GM23248 (cell line): ENCODE measurements around the gene DYNC2LI1.

ENCODE experiments used
- EZH2 ChIP-seq: fragments of 200-600 bp; sonication (generic); IDR thresholded peaks from 2 replicates; pipeline ENCODE4 v1.6.1; 2018; ENCODE audit warnings: antibody characterized with exemption, mild to moderate bottlenecking; ENCODE audit not compliant: insufficient read depth, poor library complexity, severe bottlenecking
- EZH2phosphoT487 ChIP-seq: fragments of 200-600 bp; sonication (generic); IDR thresholded peaks from 2 replicates; pipeline ENCODE4 v1.6.1; 2018; ENCODE audit warnings: antibody characterized with exemption, moderate library complexity, mild to moderate bottlenecking, low read depth; ENCODE audit not compliant: insufficient read depth

DNA sequence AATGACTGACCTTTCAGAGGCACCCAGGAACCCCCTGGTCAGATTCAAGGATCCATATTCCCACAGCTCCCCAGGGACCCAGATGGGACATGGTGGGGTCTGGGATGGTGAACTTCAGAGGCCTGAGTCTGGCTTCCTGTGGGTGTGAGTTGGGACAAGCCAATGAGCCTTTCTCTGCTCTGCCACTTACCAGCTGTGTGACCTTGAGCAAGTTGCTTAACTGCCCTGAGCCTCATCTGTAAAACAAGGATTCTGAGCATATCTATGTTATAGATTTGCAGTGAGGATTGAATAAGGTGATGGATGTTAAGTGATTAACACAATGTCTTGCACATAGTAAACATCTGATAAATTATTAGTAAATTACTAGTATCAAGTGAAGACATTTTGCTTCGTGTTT, 71.3 kb downstream of the DYNC2LI1 start:
- TF ChIP-seq EZH2 (no peak), EZH2phosphoT487 (no peak)
